Type B pancreatic cell (in vitro differentiated cells): ENCODE measurements around the gene DUT. TPM values are rescaled to one million over a fixed set of nuclear protein-coding genes. Genes with fewer than 3 reads are reported as not detected.

Experiments
- DNase-seq: peaks from one replicate; pipeline ENCODE4 v3.0.0; 2021; ENCODE audit warnings: mixed read lengths; ENCODE audit not compliant: unreplicated experiment; ENCODE audit errors: extremely low spot score
- H3K27ac Mint-ChIP-seq: 2 replicates; pipeline ENCODE4 v1.8.0; 2021; ENCODE audit warnings: mild to moderate bottlenecking, mixed read lengths
- H3K27me3 Mint-ChIP-seq: 2 replicates; pipeline ENCODE4 v1.8.0; 2021; ENCODE audit warnings: mixed read lengths
- H3K36me3 Mint-ChIP-seq: 2 replicates; pipeline ENCODE4 v1.8.0; 2021; ENCODE audit warnings: mixed read lengths
- H3K4me1 Mint-ChIP-seq: one replicate; pipeline ENCODE4 v1.8.0; 2021; ENCODE audit warnings: mixed read lengths; ENCODE audit not compliant: unreplicated experiment
- H3K4me3 Mint-ChIP-seq: 2 replicates; pipeline ENCODE4 v1.8.0; 2021; ENCODE audit warnings: mild to moderate bottlenecking, mixed read lengths
- H3K9me3 Mint-ChIP-seq: 2 replicates; pipeline ENCODE4 v1.8.0; 2021; ENCODE audit warnings: mixed read lengths
- total RNA-seq: library from RNA; stranded (reverse); gene quantifications from 2 replicates; pipeline ENCODE4 v1.2.1, GENCODE V29; 2021; ENCODE audit warnings: low replicate concordance
- TF ChIP-seq, protein P1 (sequence below): fragments of 200-600 bp; sonication (generic); conservative IDR thresholded peaks from 2 replicates; pipeline ENCODE4 v1.5.0; 2021; ENCODE audit warnings: antibody characterized with exemption, mild to moderate bottlenecking

DUT gene
- total RNA-seq, 1 donor from 2014 or later, result 96.5 TPM

DNA sequence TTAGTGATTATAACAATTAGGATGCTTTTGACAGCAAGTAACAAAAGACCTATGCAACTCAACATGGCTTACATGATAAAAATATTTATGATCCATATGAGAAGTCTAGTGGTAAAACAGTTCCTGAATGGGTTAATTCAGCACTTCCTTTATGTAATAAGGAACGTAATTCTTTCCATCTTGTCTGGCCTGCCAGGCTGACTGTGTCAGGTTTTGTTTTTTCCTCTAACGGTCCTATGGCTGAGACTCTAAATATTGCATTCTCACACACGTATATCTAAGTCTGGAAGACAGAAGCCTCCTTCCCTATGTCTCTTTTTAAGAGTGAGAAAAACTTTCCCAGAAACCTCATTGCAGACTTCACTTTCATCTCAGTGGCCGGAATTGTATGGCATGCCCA lies 50.6 kb downstream of the DUT start:
- H3K27me3 Mint-ChIP-seq, result peaks cover 3% of the 10 kb centered on the region

DNA sequence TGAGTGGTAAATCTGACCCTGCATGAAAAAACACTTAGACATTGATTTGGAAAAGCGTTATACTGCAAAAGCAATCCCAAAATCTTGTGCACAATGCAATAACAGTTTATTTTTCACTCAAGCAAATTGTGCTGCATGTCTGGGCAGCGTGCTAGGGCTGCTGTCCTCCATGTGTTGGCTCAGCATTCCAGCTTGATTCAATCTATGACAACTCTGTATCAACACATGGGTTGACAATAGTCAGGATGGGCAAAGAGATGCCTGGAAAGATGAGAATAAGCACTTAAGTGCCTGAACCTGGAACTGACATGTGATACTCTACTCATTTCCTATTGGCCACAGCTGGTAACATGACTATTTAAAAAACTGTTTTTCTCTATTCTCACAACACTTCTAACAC lies 51.8 kb downstream of the DUT start:
- Mint-ChIP-seq H3K36me3 (no peaks in the 10 kb centered on the region), H3K9me3 (no peaks in the 10 kb centered on the region), H3K27me3 (peaks cover 3% of the 10 kb centered on the region), H3K4me3 (no peak overlapping the region), H3K4me1 (peaks cover 17% of the 10 kb centered on the region), H3K27ac (no peak overlapping the region)
- DNase-seq, result no peak
- TF ChIP-seq, protein P1, sequence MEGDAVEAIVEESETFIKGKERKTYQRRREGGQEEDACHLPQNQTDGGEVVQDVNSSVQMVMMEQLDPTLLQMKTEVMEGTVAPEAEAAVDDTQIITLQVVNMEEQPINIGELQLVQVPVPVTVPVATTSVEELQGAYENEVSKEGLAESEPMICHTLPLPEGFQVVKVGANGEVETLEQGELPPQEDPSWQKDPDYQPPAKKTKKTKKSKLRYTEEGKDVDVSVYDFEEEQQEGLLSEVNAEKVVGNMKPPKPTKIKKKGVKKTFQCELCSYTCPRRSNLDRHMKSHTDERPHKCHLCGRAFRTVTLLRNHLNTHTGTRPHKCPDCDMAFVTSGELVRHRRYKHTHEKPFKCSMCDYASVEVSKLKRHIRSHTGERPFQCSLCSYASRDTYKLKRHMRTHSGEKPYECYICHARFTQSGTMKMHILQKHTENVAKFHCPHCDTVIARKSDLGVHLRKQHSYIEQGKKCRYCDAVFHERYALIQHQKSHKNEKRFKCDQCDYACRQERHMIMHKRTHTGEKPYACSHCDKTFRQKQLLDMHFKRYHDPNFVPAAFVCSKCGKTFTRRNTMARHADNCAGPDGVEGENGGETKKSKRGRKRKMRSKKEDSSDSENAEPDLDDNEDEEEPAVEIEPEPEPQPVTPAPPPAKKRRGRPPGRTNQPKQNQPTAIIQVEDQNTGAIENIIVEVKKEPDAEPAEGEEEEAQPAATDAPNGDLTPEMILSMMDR, result no peak

More for the DNA sequence above, 50.6 kb downstream of the DUT start:
- Mint-ChIP-seq H3K9me3 (peaks cover 8% of the 10 kb centered on the region), H3K4me3 (no peak overlapping the region), H3K36me3 (no peaks in the 10 kb centered on the region), H3K4me1 (peaks cover 12% of the 10 kb centered on the region), H3K27ac (no peak overlapping the region)
- DNase-seq, result no peak
- TF ChIP-seq, protein P1, result no peak

DNA sequence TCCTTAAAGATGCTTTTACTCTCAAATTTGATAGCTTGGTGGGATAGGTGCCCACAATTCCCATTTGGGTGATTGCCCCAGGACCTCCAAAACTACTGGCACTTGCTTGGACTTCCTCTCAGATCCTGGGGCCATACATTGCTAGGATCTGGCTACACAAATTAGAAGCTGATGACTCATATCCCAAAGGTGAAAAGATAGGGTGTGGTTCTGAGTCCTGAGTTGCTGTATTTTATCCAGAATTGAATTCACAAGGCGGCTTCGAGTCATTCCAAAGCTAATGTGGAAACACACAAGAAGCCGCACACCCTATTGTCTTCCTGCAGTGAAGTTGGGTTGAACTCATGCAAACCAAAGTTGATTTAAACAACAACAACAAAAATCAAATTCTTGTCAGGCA lies 53.4 kb downstream of the DUT start:
- Mint-ChIP-seq H3K4me1 (peaks cover 31% of the 10 kb centered on the region), H3K27me3 (peaks cover 3% of the 10 kb centered on the region)
- DNase-seq, result no peak

DNA sequence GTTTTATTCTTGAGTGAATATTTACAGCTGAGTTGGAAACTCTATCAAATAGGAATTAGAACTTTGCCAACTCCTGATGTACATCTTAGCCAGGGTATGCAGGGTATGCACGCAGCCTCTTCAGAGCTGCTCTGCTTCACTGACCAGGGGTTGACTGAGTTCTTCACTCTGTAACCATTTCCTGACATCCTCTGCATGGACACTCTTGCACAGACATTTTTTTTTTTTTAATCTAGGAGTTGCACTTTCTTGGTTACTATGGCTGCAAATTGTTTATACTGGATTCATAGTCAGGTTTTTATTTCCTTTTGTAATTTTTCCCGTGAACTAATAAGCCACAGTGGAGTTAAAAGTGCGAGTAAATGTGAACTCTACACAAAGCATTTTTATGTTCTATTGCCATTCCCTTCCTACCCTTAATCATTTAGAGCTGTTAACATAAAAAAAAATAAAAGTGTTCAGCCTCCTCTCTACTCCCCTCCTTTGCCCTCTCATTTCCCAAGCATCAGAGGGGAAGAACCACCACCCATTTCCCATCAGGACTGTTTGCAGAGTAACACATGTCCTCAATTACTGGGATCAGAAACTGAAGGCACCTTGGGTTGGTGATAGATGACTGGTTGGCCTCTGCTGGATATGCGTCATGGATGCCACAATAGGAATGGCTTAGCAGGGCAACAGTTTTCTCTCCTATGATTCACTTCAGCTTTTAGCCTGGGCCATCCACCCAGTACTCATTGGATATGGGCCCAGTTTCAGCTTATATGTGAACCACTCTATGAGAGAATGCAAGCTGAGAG lies 54.0 kb downstream of the DUT start:
- Mint-ChIP-seq H3K9me3 (no peaks in the 10 kb centered on the region), H3K4me1 (peaks cover 33% of the 10 kb centered on the region), H3K4me3 (no peak overlapping the region), H3K27me3 (no peaks in the 10 kb centered on the region), H3K36me3 (no peaks in the 10 kb centered on the region), H3K27ac (no peak overlapping the region)
- no peak for DNase-seq
- TF ChIP-seq, protein P1, result no peak

More for the DNA sequence above, 53.4 kb downstream of the DUT start:
- TF ChIP-seq, protein P1, result no peak
- Mint-ChIP-seq H3K36me3 (no peaks in the 10 kb centered on the region), H3K9me3 (no peaks in the 10 kb centered on the region), H3K27ac (no peak overlapping the region), H3K4me3 (no peak overlapping the region)

DNA sequence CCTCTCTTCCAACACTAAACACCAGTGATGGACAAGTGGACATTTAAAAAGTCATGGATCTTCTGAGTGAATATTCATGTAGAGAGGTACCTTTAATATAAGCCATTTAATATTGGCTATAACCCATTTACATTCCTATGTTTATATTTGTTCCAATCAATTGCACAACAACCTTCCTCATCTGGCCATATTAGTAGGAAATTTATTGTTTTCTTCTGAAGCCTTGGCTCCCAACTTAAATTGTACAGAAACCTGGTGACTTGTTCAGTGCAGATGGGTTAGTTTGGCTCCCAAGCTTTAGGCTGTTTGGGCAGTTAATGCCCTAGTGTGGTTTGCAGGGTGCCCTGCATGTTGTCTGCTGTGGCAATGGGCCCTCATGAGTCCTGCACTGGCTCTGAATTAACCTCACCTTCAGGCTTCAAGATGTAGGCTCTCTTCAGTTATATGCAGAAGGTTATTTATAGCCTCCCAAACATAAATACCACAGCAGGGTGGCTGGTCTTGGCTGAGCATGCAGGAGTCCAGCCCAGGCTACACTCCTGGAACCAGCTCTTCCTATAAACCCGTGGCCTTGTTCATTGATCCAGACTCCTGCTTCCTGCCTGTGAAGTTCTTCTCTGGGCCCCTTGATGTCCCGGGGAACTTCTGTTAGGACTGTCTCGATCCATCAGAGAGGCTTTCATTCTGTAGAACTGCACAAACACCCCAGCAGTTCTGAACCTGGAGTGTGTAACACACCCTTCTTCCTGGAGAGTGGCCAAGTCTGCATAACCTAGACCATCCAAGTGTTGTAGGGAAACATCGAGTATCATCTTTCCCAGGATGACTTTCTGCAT lies 57.0 kb downstream of the DUT start:
- TF ChIP-seq, protein P1, result no peak
- DNase-seq, result no peak
- H3K27ac Mint-ChIP-seq, result no peak overlapping the region
- H3K36me3 Mint-ChIP-seq, result no peaks in the 10 kb centered on the region
- H3K4me1 Mint-ChIP-seq, result peaks cover 39% of the 10 kb centered on the region
- H3K27me3 Mint-ChIP-seq, result no peaks in the 10 kb centered on the region
- no peaks in the 10 kb centered on the region for H3K9me3 Mint-ChIP-seq
- no peak overlapping the region for H3K4me3 Mint-ChIP-seq
